K562 (cell line): Measurements from ENCODE around the gene PTH2.

Source experiments
- EGR1 ChIP-seq: fragments of 450-650 bp; conservative IDR thresholded peaks from 2 replicates; pipeline ENCODE4 v1.6.1; 2017; ENCODE audit warnings: mild to moderate bottlenecking
- ELF1 ChIP-seq: fragments of 200-800 bp; sonication (Bioruptor generic); IDR thresholded peaks from 2 replicates; pipeline ENCODE4 v1.6.1; 2016; ENCODE audit warnings: missing genetic modification characterization, missing compliant biosample characterization
- ETV1 ChIP-seq: fragments of 450-650 bp; conservative IDR thresholded peaks from 2 replicates; pipeline ENCODE4 v1.6.1; 2016; ENCODE audit warnings: missing genetic modification characterization, control low read depth, low read depth, missing compliant biosample characterization
- GATA2 ChIP-seq: sonication (generic); formaldehyde crosslinking; IDR thresholded peaks from 2 replicates; pipeline ENCODE4 v1.4.0; 2020; ENCODE audit warnings: mild to moderate bottlenecking, missing genetic modification reagents
- HNRNPH1 ChIP-seq: fragments of 200-400 bp; formaldehyde crosslinking; optimal IDR thresholded peaks from 2 replicates; pipeline ENCODE3; 2017; ENCODE audit warnings: low read depth, mild to moderate bottlenecking, low read length, moderate library complexity
- PCBP2 ChIP-seq: fragments of 200-400 bp; formaldehyde crosslinking; IDR thresholded peaks from 2 replicates; pipeline ENCODE4 v1.6.1; 2018; ENCODE audit warnings: low read length, low read depth, mild to moderate bottlenecking, moderate library complexity; ENCODE audit not compliant: poor library complexity, severe bottlenecking
- POLR2A ChIP-seq: fragments of 450-650 bp; conservative IDR thresholded peaks from 2 replicates; pipeline ENCODE4 v1.6.1; 2016
- RNF2 ChIP-seq: sonication (generic); IDR thresholded peaks from 2 replicates; pipeline ENCODE4 v1.6.1; 2016
- ZNF12 ChIP-seq: sonication (generic); formaldehyde crosslinking; IDR thresholded peaks from 2 replicates; pipeline ENCODE4 v1.4.0; 2020; ENCODE audit warnings: mild to moderate bottlenecking, missing genetic modification reagents
- TF ChIP-seq, protein P1 (sequence below), 3 experiments: IDR thresholded peaks in 2 of 3; conservative IDR thresholded peaks in 1 of 3; 2 replicates each; pipeline ENCODE4 v1.5.1; 2011 to 2012; ENCODE audit warnings: low read length in 3 of 3, mild to moderate bottlenecking in 3 of 3, control low read depth in 2 of 3, improper control_type of control experiment in 1 of 3, inconsistent platforms in 1 of 3, low read depth in 1 of 3, mixed read lengths in 1 of 3, moderate library complexity in 1 of 3; ENCODE audit not compliant: insufficient read depth in 2 of 3
- TF ChIP-seq, protein P2 (sequence below): sonication (generic); formaldehyde crosslinking; IDR thresholded peaks from 2 replicates; pipeline ENCODE4 v1.8.0; 2022; ENCODE audit warnings: missing genetic modification reagents, mild to moderate bottlenecking, borderline replicate concordance

DNA sequence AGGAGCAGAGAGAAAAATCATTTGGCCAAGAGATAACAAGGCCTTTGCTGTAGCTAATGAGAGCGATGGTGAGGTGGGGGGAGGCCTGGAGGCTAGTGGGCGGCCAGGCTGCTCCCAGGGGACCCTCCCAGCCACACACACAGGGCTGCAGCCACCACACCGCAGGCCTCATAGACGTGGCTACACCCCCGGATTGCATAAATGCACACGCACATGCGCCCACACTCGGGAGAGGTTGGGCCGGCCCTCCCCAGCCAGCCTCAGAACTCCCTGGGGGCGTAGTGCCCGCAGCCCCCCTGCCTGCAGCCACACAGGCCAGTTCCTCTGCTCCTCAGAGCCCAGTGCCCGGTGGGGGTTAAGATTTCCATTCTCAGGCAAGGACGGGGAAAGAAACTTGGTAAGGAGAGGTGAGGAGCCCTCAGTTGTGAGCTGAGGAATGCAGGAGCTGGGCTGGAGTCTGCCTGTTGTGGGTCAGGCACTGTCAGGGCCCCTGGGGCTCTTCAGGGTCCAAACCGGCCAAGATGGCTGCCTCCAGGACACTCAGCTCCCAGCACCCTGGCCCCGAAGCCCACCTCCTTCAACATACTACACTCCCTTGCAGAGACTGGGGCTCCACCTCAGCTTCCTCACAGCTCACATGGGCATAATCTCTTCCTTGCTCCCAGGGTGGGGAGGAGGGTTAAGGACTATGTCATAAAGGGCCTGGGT is 8.0 kb downstream of the PTH2 start:
- TF ChIP-seq ETV1 (no peak), ELF1 (tag) (no peak), RNF2 (no peak), HNRNPH1 (no peak), EGR1 (peak; percentile 74), GATA2 (CRISPR knock-in tag) (no peak), POLR2A (no peak), ZNF12 (CRISPR knock-in tag) (no peak), PCBP2 (no peak)
- TF ChIP-seq, protein P1, sequence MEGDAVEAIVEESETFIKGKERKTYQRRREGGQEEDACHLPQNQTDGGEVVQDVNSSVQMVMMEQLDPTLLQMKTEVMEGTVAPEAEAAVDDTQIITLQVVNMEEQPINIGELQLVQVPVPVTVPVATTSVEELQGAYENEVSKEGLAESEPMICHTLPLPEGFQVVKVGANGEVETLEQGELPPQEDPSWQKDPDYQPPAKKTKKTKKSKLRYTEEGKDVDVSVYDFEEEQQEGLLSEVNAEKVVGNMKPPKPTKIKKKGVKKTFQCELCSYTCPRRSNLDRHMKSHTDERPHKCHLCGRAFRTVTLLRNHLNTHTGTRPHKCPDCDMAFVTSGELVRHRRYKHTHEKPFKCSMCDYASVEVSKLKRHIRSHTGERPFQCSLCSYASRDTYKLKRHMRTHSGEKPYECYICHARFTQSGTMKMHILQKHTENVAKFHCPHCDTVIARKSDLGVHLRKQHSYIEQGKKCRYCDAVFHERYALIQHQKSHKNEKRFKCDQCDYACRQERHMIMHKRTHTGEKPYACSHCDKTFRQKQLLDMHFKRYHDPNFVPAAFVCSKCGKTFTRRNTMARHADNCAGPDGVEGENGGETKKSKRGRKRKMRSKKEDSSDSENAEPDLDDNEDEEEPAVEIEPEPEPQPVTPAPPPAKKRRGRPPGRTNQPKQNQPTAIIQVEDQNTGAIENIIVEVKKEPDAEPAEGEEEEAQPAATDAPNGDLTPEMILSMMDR (IDR thresholded peaks at IDR 0.05 in 2 of 3, conservative IDR thresholded peaks at IDR 0.05 in 1 of 3; ENCODE audit: insufficient read depth in 2 of 3, low read depth in 1 of 3, low read length in 3 of 3) = no peak
- TF ChIP-seq, protein P2, sequence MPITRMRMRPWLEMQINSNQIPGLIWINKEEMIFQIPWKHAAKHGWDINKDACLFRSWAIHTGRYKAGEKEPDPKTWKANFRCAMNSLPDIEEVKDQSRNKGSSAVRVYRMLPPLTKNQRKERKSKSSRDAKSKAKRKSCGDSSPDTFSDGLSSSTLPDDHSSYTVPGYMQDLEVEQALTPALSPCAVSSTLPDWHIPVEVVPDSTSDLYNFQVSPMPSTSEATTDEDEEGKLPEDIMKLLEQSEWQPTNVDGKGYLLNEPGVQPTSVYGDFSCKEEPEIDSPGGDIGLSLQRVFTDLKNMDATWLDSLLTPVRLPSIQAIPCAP = no peak
